ENCODE data around the gene ATXN1. TPM values are rescaled to one million over a fixed set of nuclear protein-coding genes. Genes with fewer than 3 reads are reported as not detected.

Gene ATXN1
- total and polyA plus RNA-seq, 2 experiments from 2014 or later, result 4.8 to 9.1 TPM

DNA sequence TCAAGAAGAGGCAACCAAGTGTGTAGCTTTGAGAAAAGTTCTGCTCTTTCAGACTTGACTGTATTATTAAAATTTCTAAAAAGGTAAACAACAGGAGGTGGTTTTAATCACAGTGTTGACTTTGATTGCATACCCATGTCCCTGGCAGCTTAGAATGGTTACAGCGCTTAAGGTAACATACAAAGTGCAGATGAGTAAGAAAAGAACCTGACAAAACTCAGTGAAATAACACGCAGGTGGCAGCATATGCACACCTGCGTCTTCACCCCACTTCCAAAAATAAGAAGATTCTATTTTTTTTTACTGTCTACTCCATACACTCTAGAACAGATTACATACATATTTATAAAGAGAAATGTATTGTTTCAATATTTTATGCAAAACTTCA is 289.4 kb downstream of the ATXN1 start:
- Histone ChIP-seq H3K4me1 (ENCODE audit: insufficient read depth) (peaks cover 10% of the 10 kb centered on the region), H4K20me1 (replicated peaks; ENCODE audit: insufficient read depth) (no peaks in the 10 kb centered on the region), H3K4me2 (no peak overlapping the region), H3K27me3 (ENCODE audit: insufficient read depth) (no peaks in the 10 kb centered on the region), H3K4me3 (no peak overlapping the region), H3K9me2 (ENCODE audit: insufficient read depth) (no peaks in the 10 kb centered on the region), H3K36me3 (ENCODE audit: insufficient read depth) (no peaks in the 10 kb centered on the region), H3F3A (replicated peaks; ENCODE audit: low read depth) (no peaks in the 10 kb centered on the region), H2AFZ (no peak overlapping the region), H3K79me2 (replicated peaks; ENCODE audit: insufficient read depth) (no peaks in the 10 kb centered on the region), H3K27ac (ENCODE audit: low read depth) (no peak overlapping the region)
- Mint-ChIP-seq H3K27ac (no peak overlapping the region), H3K9me3 (no peaks in the 10 kb centered on the region), H3K4me3 (no peak overlapping the region), H3K36me3 (ENCODE audit: low read depth) (no peaks in the 10 kb centered on the region), H3K4me1 (peaks cover 17% of the 10 kb centered on the region), H3K27me3 (ENCODE audit: insufficient read depth, low read depth, poor library complexity) (no peaks in the 10 kb centered on the region)
- DNase-seq (ENCODE audit: low spot score), result no peak
- no peak for ATAC-seq
- TF ChIP-seq STAT1 (IDR thresholded peaks at IDR 0.05; ENCODE audit: unreplicated experiment) (no peak), JUNB (IDR thresholded peaks at IDR 0.05; ENCODE audit: unreplicated experiment) (no peak), EZH2 (IDR thresholded peaks at IDR 0.05; ENCODE audit: low read depth, unreplicated experiment) (no peak), ZNF114 (CRISPR knock-in tag; IDR thresholded peaks at IDR 0.05) (no peak), ZNF331 (CRISPR knock-in tag; IDR thresholded peaks at IDR 0.05; ENCODE audit: low read depth) (no peak), CREB1 (CRISPR knock-in tag; IDR thresholded peaks at IDR 0.05; ENCODE audit: low read depth) (no peak)
- TF ChIP-seq, protein P1, sequence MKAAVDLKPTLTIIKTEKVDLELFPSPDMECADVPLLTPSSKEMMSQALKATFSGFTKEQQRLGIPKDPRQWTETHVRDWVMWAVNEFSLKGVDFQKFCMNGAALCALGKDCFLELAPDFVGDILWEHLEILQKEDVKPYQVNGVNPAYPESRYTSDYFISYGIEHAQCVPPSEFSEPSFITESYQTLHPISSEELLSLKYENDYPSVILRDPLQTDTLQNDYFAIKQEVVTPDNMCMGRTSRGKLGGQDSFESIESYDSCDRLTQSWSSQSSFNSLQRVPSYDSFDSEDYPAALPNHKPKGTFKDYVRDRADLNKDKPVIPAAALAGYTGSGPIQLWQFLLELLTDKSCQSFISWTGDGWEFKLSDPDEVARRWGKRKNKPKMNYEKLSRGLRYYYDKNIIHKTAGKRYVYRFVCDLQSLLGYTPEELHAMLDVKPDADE (IDR thresholded peaks at IDR 0.05), result no peak

DNA sequence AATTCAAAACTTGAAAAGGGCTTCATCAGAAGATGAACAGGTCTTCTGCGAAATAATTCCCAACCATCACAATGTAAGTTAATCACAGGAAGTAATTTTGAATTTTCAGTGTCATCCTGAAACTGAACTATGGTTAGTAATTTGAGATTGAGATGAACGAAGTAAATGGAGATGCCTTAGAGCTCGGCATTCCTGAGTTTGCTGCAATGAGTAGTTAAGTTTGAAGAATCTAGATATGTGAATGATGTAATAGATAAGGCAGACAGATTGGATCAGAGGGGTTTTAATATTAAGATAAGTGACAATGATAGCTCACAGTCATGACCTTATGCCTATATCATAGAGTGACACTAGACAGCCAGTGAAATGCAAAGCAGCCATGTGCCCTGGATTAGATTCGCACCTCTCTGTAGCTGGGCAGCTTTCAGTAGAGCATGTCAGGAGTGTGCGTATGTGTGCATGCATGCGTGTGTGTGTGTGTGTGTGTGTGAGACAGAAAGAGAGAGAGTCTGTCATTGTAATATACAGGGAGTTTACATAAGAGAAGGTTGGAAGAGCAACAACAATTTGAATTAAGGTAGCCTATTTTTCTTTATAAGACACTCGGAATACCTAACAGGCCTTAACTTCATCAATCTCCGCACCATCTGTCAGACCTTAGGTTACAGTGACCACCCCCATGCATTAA is 289.9 kb downstream of the ATXN1 start:
- H3F3A ChIP-seq (replicated peaks; ENCODE audit: low read depth), result no peaks in the 10 kb centered on the region
- no peaks in the 10 kb centered on the region for H3K36me3 ChIP-seq (ENCODE audit: insufficient read depth)
- no peaks in the 10 kb centered on the region for H3K9me3 Mint-ChIP-seq
- no peaks in the 10 kb centered on the region for H3K27me3 Mint-ChIP-seq (ENCODE audit: insufficient read depth, low read depth, poor library complexity)
- no peaks in the 10 kb centered on the region for H3K27me3 ChIP-seq (ENCODE audit: insufficient read depth)
- DNase-seq (ENCODE audit: low spot score) (no peak), ATAC-seq (no peak)
- H3K4me1 Mint-ChIP-seq, result peaks cover 22% of the 10 kb centered on the region
- H3K27ac ChIP-seq (ENCODE audit: low read depth), result no peak overlapping the region
- H3K27ac Mint-ChIP-seq, result no peak overlapping the region
- H3K4me3 ChIP-seq, result no peak overlapping the region
- no peaks in the 10 kb centered on the region for H4K20me1 ChIP-seq (replicated peaks; ENCODE audit: insufficient read depth)
- no peaks in the 10 kb centered on the region for H3K36me3 Mint-ChIP-seq (ENCODE audit: low read depth)
- peaks cover 15% of the 10 kb centered on the region for H3K4me1 ChIP-seq (ENCODE audit: insufficient read depth)
- no peak overlapping the region for H2AFZ ChIP-seq
- no peak overlapping the region for H3K4me3 Mint-ChIP-seq
- H3K9me2 ChIP-seq (ENCODE audit: insufficient read depth), result no peaks in the 10 kb centered on the region
- H3K4me2 ChIP-seq, result no peak overlapping the region
- no peaks in the 10 kb centered on the region for H3K79me2 ChIP-seq (replicated peaks; ENCODE audit: insufficient read depth)
- TF ChIP-seq, protein P2, sequence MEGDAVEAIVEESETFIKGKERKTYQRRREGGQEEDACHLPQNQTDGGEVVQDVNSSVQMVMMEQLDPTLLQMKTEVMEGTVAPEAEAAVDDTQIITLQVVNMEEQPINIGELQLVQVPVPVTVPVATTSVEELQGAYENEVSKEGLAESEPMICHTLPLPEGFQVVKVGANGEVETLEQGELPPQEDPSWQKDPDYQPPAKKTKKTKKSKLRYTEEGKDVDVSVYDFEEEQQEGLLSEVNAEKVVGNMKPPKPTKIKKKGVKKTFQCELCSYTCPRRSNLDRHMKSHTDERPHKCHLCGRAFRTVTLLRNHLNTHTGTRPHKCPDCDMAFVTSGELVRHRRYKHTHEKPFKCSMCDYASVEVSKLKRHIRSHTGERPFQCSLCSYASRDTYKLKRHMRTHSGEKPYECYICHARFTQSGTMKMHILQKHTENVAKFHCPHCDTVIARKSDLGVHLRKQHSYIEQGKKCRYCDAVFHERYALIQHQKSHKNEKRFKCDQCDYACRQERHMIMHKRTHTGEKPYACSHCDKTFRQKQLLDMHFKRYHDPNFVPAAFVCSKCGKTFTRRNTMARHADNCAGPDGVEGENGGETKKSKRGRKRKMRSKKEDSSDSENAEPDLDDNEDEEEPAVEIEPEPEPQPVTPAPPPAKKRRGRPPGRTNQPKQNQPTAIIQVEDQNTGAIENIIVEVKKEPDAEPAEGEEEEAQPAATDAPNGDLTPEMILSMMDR (conservative IDR thresholded peaks at IDR 0.05; ENCODE audit: low read depth in 2 of 2), result no peak
- TF ChIP-seq JUNB (IDR thresholded peaks at IDR 0.05; ENCODE audit: unreplicated experiment) (no peak), ZNF114 (CRISPR knock-in tag; IDR thresholded peaks at IDR 0.05) (no peak), ZNF331 (CRISPR knock-in tag; IDR thresholded peaks at IDR 0.05; ENCODE audit: low read depth) (no peak), NANOG (IDR thresholded peaks at IDR 0.05; ENCODE audit: borderline replicate concordance) (no peak), EZH2phosphoT487 (IDR thresholded peaks at IDR 0.05; ENCODE audit: unreplicated experiment) (no peak), POLR2AphosphoS5 (IDR thresholded peaks at IDR 0.05; ENCODE audit: low read depth) (no peak), CREB1 (CRISPR knock-in tag; IDR thresholded peaks at IDR 0.05; ENCODE audit: low read depth) (no peak), STAT1 (IDR thresholded peaks at IDR 0.05; ENCODE audit: unreplicated experiment) (no peak), EZH2 (IDR thresholded peaks at IDR 0.05; ENCODE audit: low read depth, unreplicated experiment) (no peak)
- TF ChIP-seq, protein P1 (IDR thresholded peaks at IDR 0.05), result no peak
- TF ChIP-seq, protein P3, sequence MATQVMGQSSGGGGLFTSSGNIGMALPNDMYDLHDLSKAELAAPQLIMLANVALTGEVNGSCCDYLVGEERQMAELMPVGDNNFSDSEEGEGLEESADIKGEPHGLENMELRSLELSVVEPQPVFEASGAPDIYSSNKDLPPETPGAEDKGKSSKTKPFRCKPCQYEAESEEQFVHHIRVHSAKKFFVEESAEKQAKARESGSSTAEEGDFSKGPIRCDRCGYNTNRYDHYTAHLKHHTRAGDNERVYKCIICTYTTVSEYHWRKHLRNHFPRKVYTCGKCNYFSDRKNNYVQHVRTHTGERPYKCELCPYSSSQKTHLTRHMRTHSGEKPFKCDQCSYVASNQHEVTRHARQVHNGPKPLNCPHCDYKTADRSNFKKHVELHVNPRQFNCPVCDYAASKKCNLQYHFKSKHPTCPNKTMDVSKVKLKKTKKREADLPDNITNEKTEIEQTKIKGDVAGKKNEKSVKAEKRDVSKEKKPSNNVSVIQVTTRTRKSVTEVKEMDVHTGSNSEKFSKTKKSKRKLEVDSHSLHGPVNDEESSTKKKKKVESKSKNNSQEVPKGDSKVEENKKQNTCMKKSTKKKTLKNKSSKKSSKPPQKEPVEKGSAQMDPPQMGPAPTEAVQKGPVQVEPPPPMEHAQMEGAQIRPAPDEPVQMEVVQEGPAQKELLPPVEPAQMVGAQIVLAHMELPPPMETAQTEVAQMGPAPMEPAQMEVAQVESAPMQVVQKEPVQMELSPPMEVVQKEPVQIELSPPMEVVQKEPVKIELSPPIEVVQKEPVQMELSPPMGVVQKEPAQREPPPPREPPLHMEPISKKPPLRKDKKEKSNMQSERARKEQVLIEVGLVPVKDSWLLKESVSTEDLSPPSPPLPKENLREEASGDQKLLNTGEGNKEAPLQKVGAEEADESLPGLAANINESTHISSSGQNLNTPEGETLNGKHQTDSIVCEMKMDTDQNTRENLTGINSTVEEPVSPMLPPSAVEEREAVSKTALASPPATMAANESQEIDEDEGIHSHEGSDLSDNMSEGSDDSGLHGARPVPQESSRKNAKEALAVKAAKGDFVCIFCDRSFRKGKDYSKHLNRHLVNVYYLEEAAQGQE (IDR thresholded peaks at IDR 0.05; ENCODE audit: unreplicated experiment), result no peak

Measured in GM23338 (cell line).